DND-41 (cell line): ENCODE measurements around the gene HPS3.
A peak's percentile ranks its signal among the peaks of the same experiment; 100 is the strongest.

Experiments
- ATAC-seq: fragments of 200-7000 bp; cut with Tn5 transposase; 3 replicates; pipeline ENCODE4 v1.9.1; 2021; ENCODE audit warnings: low read depth; ENCODE audit not compliant: insufficient read depth
- DNase-seq: peaks from one replicate; pipeline ENCODE4 v3.0.0-alpha.2; 2020
- H2AFZ ChIP-seq: 2 replicates; pipeline ENCODE4 v1.6.0; 2012; ENCODE audit warnings: low read depth, low read length
- H3K27ac ChIP-seq: 2 replicates; pipeline ENCODE4 v1.5.1; 2012; ENCODE audit warnings: low read length, inconsistent platforms
- H3K27me3 ChIP-seq: fragments of 200-600 bp; sonication (generic); 2 replicates; pipeline ENCODE4 v1.6.0; 2012; ENCODE audit warnings: low read length, mild to moderate bottlenecking, inconsistent platforms; ENCODE audit not compliant: insufficient read depth, poor library complexity
- H3K36me3 ChIP-seq: 2 replicates; pipeline ENCODE4 v1.5.1; 2012; ENCODE audit warnings: low read length, inconsistent platforms; ENCODE audit not compliant: insufficient read depth
- H3K4me1 ChIP-seq: 2 replicates; pipeline ENCODE4 v1.5.1; 2012; ENCODE audit warnings: mild to moderate bottlenecking, low read length; ENCODE audit not compliant: insufficient read depth
- H3K4me2 ChIP-seq: 2 replicates; pipeline ENCODE4 v1.6.0; 2012; ENCODE audit warnings: mild to moderate bottlenecking, moderate library complexity, low read length, inconsistent platforms; ENCODE audit not compliant: insufficient read depth
- H3K4me3 ChIP-seq, 2 experiments: fragments of 200-600 bp in 1 of 2; shearing (Covaris generic) in 1 of 2; 2 replicates each; pipeline ENCODE4 v1.5.1; 2012 to 2016; ENCODE audit warnings: inconsistent platforms in 2 of 2, low read length in 2 of 2, mild to moderate bottlenecking in 2 of 2, low read depth in 1 of 2, moderate library complexity in 1 of 2
- H3K79me2 ChIP-seq: 2 replicates; pipeline ENCODE4 v1.6.0; 2012; ENCODE audit warnings: low read length, inconsistent platforms; ENCODE audit not compliant: insufficient read depth
- H3K9ac ChIP-seq: 2 replicates; pipeline ENCODE4 v1.6.0; 2012; ENCODE audit warnings: low read depth, mild to moderate bottlenecking, inconsistent platforms, low read length, moderate library complexity
- H3K9me3 ChIP-seq: 2 replicates; pipeline ENCODE4 v1.5.1; 2012; ENCODE audit warnings: low read length, moderate library complexity, mild to moderate bottlenecking, inconsistent platforms; ENCODE audit not compliant: insufficient read depth, severe bottlenecking
- H4K20me1 ChIP-seq: 2 replicates; pipeline ENCODE4 v1.6.0; 2012; ENCODE audit warnings: low read length; ENCODE audit not compliant: insufficient read depth
- EZH2 ChIP-seq: IDR thresholded peaks from 3 replicates; pipeline ENCODE4 v1.6.1; 2012; ENCODE audit warnings: borderline replicate concordance, low read depth, mild to moderate bottlenecking, moderate library complexity, low read length, inconsistent platforms; ENCODE audit not compliant: severe bottlenecking
- TF ChIP-seq, protein P1 (sequence below): IDR thresholded peaks from 2 replicates; pipeline ENCODE4 v1.5.1; 2012; ENCODE audit warnings: borderline replicate concordance, low read length, moderate library complexity, mild to moderate bottlenecking; ENCODE audit not compliant: poor library complexity, severe bottlenecking; ENCODE audit errors: extremely low read depth

The HPS3 gene

DNA sequence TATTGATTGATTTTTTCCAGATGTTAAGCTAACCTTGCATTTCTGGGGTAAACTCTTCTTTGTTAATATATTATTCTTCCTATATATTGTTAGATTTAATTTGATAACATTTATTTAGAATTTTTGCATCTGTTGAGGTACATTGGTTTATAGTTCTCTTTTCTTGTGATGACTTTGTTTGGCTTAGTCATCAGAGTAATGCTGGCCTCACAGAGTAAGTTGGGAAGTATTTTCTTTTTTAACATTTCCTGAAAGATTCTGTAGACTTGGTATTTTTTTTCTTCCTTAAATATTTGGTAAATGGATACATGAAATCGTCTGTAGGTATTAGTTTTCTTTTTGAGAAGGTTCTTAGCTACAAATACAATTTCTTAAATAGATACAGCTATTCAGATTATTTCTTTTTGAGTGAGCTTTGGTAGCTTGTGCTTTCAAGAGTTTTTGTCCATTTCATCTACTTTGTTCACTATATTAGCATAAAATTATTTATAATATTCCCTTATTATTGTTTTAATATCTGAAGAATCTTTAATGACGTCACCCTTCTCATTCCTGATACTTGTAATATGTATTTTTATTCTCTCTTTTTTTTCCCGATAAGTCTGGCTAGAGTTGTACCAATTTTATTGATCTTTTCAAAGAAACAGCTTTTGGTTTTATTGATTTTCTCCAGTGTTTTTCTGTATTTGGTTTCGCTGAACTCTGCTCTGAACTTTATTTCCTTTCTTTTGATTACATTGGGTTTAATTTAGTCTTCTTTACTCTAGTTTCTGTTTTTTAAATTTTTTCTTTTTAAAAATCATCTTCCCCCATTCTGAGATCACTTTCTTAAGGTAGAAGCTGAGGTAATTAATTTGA lies 6.5 kb upstream of the HPS3 start:
- Histone ChIP-seq H3K4me2 (no peak overlapping the region), H3K4me3 (no peak overlapping the region), H3K79me2 (no peaks in the 10 kb centered on the region), H3K9me3 (no peaks in the 10 kb centered on the region), H2AFZ (no peak overlapping the region), H3K9ac (no peak overlapping the region), H3K27ac (no peak overlapping the region), H3K36me3 (no peaks in the 10 kb centered on the region), H3K27me3 (peaks cover 12% of the 10 kb centered on the region), H3K4me1 (no peaks in the 10 kb centered on the region), H4K20me1 (no peaks in the 10 kb centered on the region)
- DNase-seq (no peak), ATAC-seq (no peak)
- no peak for TF ChIP-seq EZH2
- TF ChIP-seq, protein P1, sequence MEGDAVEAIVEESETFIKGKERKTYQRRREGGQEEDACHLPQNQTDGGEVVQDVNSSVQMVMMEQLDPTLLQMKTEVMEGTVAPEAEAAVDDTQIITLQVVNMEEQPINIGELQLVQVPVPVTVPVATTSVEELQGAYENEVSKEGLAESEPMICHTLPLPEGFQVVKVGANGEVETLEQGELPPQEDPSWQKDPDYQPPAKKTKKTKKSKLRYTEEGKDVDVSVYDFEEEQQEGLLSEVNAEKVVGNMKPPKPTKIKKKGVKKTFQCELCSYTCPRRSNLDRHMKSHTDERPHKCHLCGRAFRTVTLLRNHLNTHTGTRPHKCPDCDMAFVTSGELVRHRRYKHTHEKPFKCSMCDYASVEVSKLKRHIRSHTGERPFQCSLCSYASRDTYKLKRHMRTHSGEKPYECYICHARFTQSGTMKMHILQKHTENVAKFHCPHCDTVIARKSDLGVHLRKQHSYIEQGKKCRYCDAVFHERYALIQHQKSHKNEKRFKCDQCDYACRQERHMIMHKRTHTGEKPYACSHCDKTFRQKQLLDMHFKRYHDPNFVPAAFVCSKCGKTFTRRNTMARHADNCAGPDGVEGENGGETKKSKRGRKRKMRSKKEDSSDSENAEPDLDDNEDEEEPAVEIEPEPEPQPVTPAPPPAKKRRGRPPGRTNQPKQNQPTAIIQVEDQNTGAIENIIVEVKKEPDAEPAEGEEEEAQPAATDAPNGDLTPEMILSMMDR: no peak

DNA sequence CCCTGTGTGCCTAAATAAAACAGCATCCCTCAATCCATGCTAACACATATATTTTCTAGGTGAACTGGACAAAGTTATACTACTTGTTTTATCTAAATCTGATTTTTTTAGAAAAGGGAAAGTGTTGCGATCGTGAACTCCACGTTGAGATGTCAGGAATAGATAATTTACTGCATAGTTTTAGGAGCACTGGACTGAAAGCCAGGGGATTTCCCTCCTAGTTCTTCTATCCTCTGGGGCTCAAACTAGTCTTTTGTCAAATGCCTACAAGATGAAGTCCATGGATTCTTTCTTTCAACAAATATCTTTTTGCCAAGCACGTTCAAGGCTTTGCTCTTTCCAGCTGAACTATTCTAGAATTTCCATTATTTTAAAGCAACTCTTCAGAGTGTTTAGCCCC lies 617 bp upstream of the HPS3 start:
- peaks cover 30% of the 10 kb centered on the region for H3K4me1 ChIP-seq
- peak overlapping the region; percentile 98 for H3K4me2 ChIP-seq
- no peaks in the 10 kb centered on the region for H4K20me1 ChIP-seq
- TF ChIP-seq EZH2: no peak
- TF ChIP-seq, protein P1: no peak
- no peaks in the 10 kb centered on the region for H3K9me3 ChIP-seq
- peak overlapping the region; percentile 60 to 91 for H3K4me3 ChIP-seq
- peak overlapping the region; percentile 50; the same call in 1 of the 2 replicates for H3K27ac ChIP-seq
- peaks cover 26% of the 10 kb centered on the region for H3K27me3 ChIP-seq
- peaks cover 27% of the 10 kb centered on the region for H3K79me2 ChIP-seq
- no peak for ATAC-seq
- no peaks in the 10 kb centered on the region; the same call in 1 of the 2 replicates for H3K36me3 ChIP-seq
- DNase-seq: no peak
- peak overlapping the region; percentile 98 for H2AFZ ChIP-seq
- H3K9ac ChIP-seq: peak overlapping the region; percentile 76

DNA sequence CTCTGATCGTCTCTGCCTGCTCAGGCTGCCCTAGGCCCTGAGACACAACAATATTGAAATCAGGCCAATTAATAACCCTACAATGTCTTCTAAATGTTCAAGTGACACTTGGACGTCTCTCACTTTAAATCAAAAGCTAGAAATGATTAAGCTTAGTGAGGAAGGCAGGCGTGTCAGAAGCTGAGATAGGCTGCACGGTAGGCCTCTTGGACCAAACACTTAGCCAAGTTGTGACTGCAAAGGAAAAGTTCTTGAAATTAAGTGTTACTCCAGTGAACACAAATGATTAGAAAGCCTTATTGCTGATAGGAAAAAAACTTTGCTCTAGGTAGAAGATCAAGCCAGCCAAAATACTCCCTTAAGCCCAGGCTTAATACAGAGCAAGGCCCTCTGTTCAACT lies 2.2 kb downstream of the HPS3 start:
- Histone ChIP-seq H3K27ac (no peak overlapping the region), H3K9me3 (no peaks in the 10 kb centered on the region), H3K4me2 (peak overlapping the region; percentile 98), H4K20me1 (0 out of 2 replicates have a peak, but pooled peaks cover 8% of the 10 kb centered on the region), H3K79me2 (peaks cover 39% of the 10 kb centered on the region), H3K4me3 (no peak overlapping the region), H3K4me1 (peaks cover 30% of the 10 kb centered on the region), H2AFZ (no peak overlapping the region), H3K27me3 (peaks cover 21% of the 10 kb centered on the region), H3K9ac (no peak overlapping the region), H3K36me3 (peaks cover 4% of the 10 kb centered on the region; the same call in 1 of the 2 replicates)
- no peak for TF ChIP-seq EZH2
- TF ChIP-seq, protein P1: no peak
- ATAC-seq (no peak), DNase-seq (no peak)
